ENCODE measurements around the gene FILIP1. TPM values are rescaled to one million over a fixed set of nuclear protein-coding genes. Genes with fewer than 3 reads are reported as not detected.

Gene FILIP1
- total RNA-seq, 4 donors from 2014 or later = 57.5 to 123 (median 93.8) TPM

DNA sequence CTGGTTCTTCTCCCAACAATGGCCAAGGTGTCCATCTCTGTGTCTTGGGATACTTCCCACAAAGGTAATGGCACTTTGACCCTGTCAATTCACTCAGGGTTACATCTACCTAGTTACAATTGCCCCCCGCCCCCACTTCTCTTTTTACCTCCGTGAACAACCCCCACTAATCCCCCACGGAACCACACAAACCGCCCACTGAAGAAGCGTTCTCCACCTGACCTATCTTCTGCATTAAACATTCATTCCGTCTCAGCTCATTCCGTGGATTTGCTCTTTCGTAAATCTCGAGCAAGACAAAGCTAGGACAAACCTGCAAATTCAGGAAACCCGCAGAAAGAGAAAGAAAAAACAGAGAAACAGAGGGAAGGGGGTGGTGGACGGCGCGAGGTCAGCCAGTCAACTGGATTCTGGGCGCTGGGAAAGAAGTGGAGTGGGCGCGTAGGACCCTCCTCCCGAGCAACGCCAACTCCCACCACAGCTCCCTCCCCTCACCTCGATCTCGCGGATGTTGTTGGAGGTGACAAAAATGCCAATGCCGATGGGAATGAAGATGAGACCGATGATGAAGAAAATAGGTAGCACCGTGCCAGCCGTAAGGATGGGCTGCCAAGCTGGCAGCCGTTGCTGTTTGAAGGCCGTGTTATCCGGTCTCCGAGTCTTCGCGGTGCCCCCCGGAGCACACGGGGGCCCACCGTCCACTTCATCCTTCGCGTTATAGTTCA lies 209.5 kb downstream of the FILIP1 start:
- intact Hi-C loops (cut with DNase I; ENCODE audit: low total_unique reads) (loop anchor here (1.0 to 5.0 kb wide), 2 partner anchors 42 to 209 kb away; partner anchors contain the start of genes COX7A2 and FILIP1), in situ Hi-C loops (cut with MboI; ENCODE audit: low sequenced_read_pairs in 4 of 4) (no loop called here)
- Histone ChIP-seq H3K4me1 (peaks cover 47 to 49% of the 10 kb centered on the region in 2 donors), H3K4me3 (peak overlapping the region; percentile 75 to 90 (median 76)), H3K36me3 (no peaks in the 10 kb centered on the region), H3K27ac (peak overlapping the region; percentile 80 to 94 (median 91)), H3K9me3 (no peaks in the 10 kb centered on the region), H3K27me3 (no peaks in the 10 kb centered on the region)
- ATAC-seq (peak; percentile 27 to 38), DNase-seq (peak in 1 of 2 donors; percentile 5)
- no peak for TF ChIP-seq POLR2A (IDR thresholded peaks at IDR 0.05)
- no peak for TF ChIP-seq CTCF (IDR thresholded peaks at IDR 0.05 in 4 of 5, conservative IDR thresholded peaks at IDR 0.05 in 1 of 5)

DNA sequence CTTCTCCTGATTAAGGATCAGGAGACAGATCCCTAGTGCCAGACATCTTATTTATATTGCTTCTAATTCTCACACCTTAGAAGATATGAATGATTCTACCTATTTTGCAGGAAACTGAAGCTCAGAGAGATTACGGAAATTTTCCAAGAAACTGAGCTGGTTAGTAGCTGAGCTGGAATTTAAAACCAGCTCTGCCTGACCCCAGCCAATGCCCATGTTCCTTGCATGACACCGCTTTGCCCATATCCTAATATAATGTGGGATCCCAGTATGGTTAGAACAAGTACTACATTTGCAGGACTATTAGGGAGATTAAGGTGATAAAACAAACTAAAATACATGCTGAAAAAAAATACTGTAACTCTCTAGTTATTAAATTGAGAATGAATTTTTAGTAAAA lies 210.9 kb downstream of the FILIP1 start:
- TF ChIP-seq POLR2A (IDR thresholded peaks at IDR 0.05) (no peak), CTCF (IDR thresholded peaks at IDR 0.05 in 4 of 5, conservative IDR thresholded peaks at IDR 0.05 in 1 of 5) (no peak)
- no peaks in the 10 kb centered on the region for H3K27me3 ChIP-seq
- peak overlapping the region in 3 of 4 donors; percentile 76 to 90 (median 77) for H3K4me3 ChIP-seq
- peaks cover 59 to 62% of the 10 kb centered on the region in 2 donors for H3K4me1 ChIP-seq
- DNase-seq (no peak), ATAC-seq (no peak)
- no peaks in the 10 kb centered on the region for H3K9me3 ChIP-seq
- no peaks in the 10 kb centered on the region for H3K36me3 ChIP-seq
- peak overlapping the region in 1 of 4 donors; percentile 80 for H3K27ac ChIP-seq
- in situ Hi-C loops (cut with MboI; ENCODE audit: low sequenced_read_pairs in 4 of 4) (no loop called here), intact Hi-C loops (cut with DNase I; ENCODE audit: low total_unique reads) (loop anchor here (5.0 kb wide), 1 partner anchor 40 kb away; the partner anchor contains the start of gene COX7A2)

- no peak for DNase-seq
- no peaks in the 10 kb centered on the region for H3K27me3 ChIP-seq
- TF ChIP-seq CTCF (IDR thresholded peaks at IDR 0.05 in 4 of 5, conservative IDR thresholded peaks at IDR 0.05 in 1 of 5) = no peak
- TF ChIP-seq POLR2A (IDR thresholded peaks at IDR 0.05) = no peak
- intact Hi-C loops (cut with DNase I; ENCODE audit: low total_unique reads) (loop anchor here (5.0 kb wide), 1 partner anchor 39 kb away; the partner anchor contains the start of gene COX7A2), in situ Hi-C loops (cut with MboI; ENCODE audit: low sequenced_read_pairs in 4 of 4) (no loop called here)
- no peak for ATAC-seq
- no peaks in the 10 kb centered on the region for H3K9me3 ChIP-seq
- H3K27ac ChIP-seq = no peak overlapping the region
- peak overlapping the region in 1 of 4 donors; percentile 1 for H3K4me3 ChIP-seq
- peaks cover 67 to 71% of the 10 kb centered on the region in 2 donors for H3K4me1 ChIP-seq
- H3K36me3 ChIP-seq = no peaks in the 10 kb centered on the region
These were observed 211.9 kb downstream of the FILIP1 start for GRCh38 chr6:75281653-75282052.

GRCh38 chr6:75280131-75280855 lies 213.3 kb downstream of the FILIP1 start:
- no peaks in the 10 kb centered on the region for H3K9me3 ChIP-seq
- H3K27ac ChIP-seq = no peak overlapping the region
- DNase-seq (no peak), ATAC-seq (no peak)
- no peaks in the 10 kb centered on the region for H3K27me3 ChIP-seq
- H3K4me3 ChIP-seq = no peak overlapping the region
- H3K4me1 ChIP-seq = peaks cover 71 to 74% of the 10 kb centered on the region in 2 donors
- no peak for TF ChIP-seq CTCF (IDR thresholded peaks at IDR 0.05 in 4 of 5, conservative IDR thresholded peaks at IDR 0.05 in 1 of 5)
- no peak for TF ChIP-seq POLR2A (IDR thresholded peaks at IDR 0.05)
- in situ Hi-C loops (cut with MboI; ENCODE audit: low sequenced_read_pairs in 4 of 4) (no loop called here), intact Hi-C loops (cut with DNase I; ENCODE audit: low total_unique reads) (loop anchor here (5.0 kb wide), 1 partner anchor 38 kb away; the partner anchor contains the start of gene COX7A2)
- H3K36me3 ChIP-seq = no peaks in the 10 kb centered on the region
